GM19468 (cell line): ENCODE data around the gene MARVELD1.
"Not testable (repeated sequence)": the region's sequence is repeated elsewhere in the genome, so short reads cannot be mapped to it uniquely, and the experiment has no call there.

Experiments
- ATAC-seq: cut with Tn5 transposase; IDR thresholded peaks from one replicate; pipeline ENCODE4 v1.9.1; 2021; ENCODE audit warnings: mild to moderate bottlenecking, moderate library complexity, moderate number of reproducible peaks; ENCODE audit not compliant: unreplicated experiment; ENCODE audit errors: extremely low read depth

MARVELD1 gene

GRCh38 chr10:97689559-97690020 lies 23.9 kb upstream of the MARVELD1 start:
- no peak for ATAC-seq

- no peak for ATAC-seq
Measured at GRCh38 chr10:97690133-97690532, 23.4 kb upstream of the MARVELD1 start.

GRCh38 chr10:97698072-97698655 lies 15.4 kb upstream of the MARVELD1 start:
- ATAC-seq, result not testable (repeated sequence)

GRCh38 chr10:97701438-97702069 lies 12.0 kb upstream of the MARVELD1 start:
- ATAC-seq, result no peak

- no peak for ATAC-seq
Measured at GRCh38 chr10:97703398-97704067, 10.0 kb upstream of the MARVELD1 start.

- no peak for ATAC-seq
Measured at GRCh38 chr10:97704341-97704740, 9.2 kb upstream of the MARVELD1 start.

- ATAC-seq, result no peak
Measured at GRCh38 chr10:97705006-97705670, 8.4 kb upstream of the MARVELD1 start.

GRCh38 chr10:97707134-97707861 lies 6.2 kb upstream of the MARVELD1 start:
- no peak for ATAC-seq

- no peak for ATAC-seq
Measured at GRCh38 chr10:97708167-97708566, 5.4 kb upstream of the MARVELD1 start.

GRCh38 chr10:97708976-97709946 lies 4.3 kb upstream of the MARVELD1 start:
- ATAC-seq, result no peak

- ATAC-seq, result no peak
Measured at GRCh38 chr10:97711640-97712572, 1.6 kb upstream of the MARVELD1 start.

- no peak for ATAC-seq
Measured at GRCh38 chr10:97713826-97714400, 383 bp downstream of the MARVELD1 start.

GRCh38 chr10:97714401-97715258 lies 1.1 kb downstream of the MARVELD1 start:
- no peak for ATAC-seq

- no peak for ATAC-seq
Measured at GRCh38 chr10:97715259-97715874, 1.8 kb downstream of the MARVELD1 start.

GRCh38 chr10:97717627-97718026 lies 4.1 kb downstream of the MARVELD1 start:
- ATAC-seq, result no peak

GRCh38 chr10:97718178-97718577 lies 4.6 kb downstream of the MARVELD1 start:
- no peak for ATAC-seq
